H9 (cell line): Measurements from ENCODE around the gene NYAP2. TPM values are rescaled to one million over a fixed set of nuclear protein-coding genes. Genes with fewer than 3 reads are reported as not detected.

ENCODE experiments used
- DNase-seq: peaks from one replicate; pipeline ENCODE4 v3.0.0-alpha.2; 2017
- H2AFZ ChIP-seq: one replicate; pipeline ENCODE4 v1.6.1; 2013; ENCODE audit warnings: mild to moderate bottlenecking, low read length, control low read depth, moderate library complexity
- H2AK5ac ChIP-seq: 2 replicates; pipeline ENCODE4 v1.6.1; 2013; ENCODE audit warnings: low read length, control low read depth, mixed read lengths; ENCODE audit not compliant: insufficient read length
- H2BK120ac ChIP-seq: one replicate; pipeline ENCODE4 v1.6.1; 2013; ENCODE audit warnings: low read depth, mild to moderate bottlenecking, low read length, control low read depth, inconsistent platforms; ENCODE audit not compliant: poor library complexity, severe bottlenecking
- H2BK12ac ChIP-seq: 2 replicates; pipeline ENCODE4 v1.6.1; 2013; ENCODE audit warnings: low read length, control low read depth, mixed read lengths, low read depth; ENCODE audit not compliant: insufficient read length
- H2BK15ac ChIP-seq: 2 replicates; pipeline ENCODE4 v1.6.1; 2013; ENCODE audit warnings: low read depth, low read length, control low read depth
- H2BK20ac ChIP-seq: one replicate; pipeline ENCODE4 v1.6.1; 2013; ENCODE audit warnings: low read depth, mild to moderate bottlenecking, low read length, control low read depth, inconsistent platforms; ENCODE audit not compliant: poor library complexity, severe bottlenecking
- H2BK5ac ChIP-seq: 2 replicates; pipeline ENCODE4 v1.6.1; 2013; ENCODE audit warnings: low read length, control low read depth, mixed read lengths; ENCODE audit not compliant: insufficient read length
- H3K14ac ChIP-seq: 2 replicates; pipeline ENCODE4 v1.6.1; 2013; ENCODE audit warnings: low read length, control low read depth; ENCODE audit not compliant: insufficient read depth
- H3K18ac ChIP-seq: 2 replicates; pipeline ENCODE4 v1.6.1; 2013; ENCODE audit warnings: low read depth, mild to moderate bottlenecking, mixed read lengths, low read length, control low read depth; ENCODE audit not compliant: insufficient read length
- H3K23ac ChIP-seq: 2 replicates; pipeline ENCODE4 v1.6.1; 2013; ENCODE audit warnings: low read length, control low read depth, mixed read lengths, low read depth; ENCODE audit not compliant: insufficient read length
- H3K23me2 ChIP-seq: 2 replicates; pipeline ENCODE4 v1.6.1; 2013; ENCODE audit warnings: low read depth, mild to moderate bottlenecking, mixed read lengths, low read length, control low read depth; ENCODE audit not compliant: insufficient read length, poor library complexity, severe bottlenecking
- H3K27ac ChIP-seq: 2 replicates; pipeline ENCODE4 v1.5.1; 2013; ENCODE audit warnings: low read length, control low read depth, mixed read lengths, low read depth; ENCODE audit not compliant: insufficient read length
- H3K27me3 ChIP-seq: 2 replicates; pipeline ENCODE4 v1.6.1; 2013; ENCODE audit warnings: low read length, control low read depth, inconsistent platforms; ENCODE audit not compliant: insufficient read depth
- H3K4ac ChIP-seq: 2 replicates; pipeline ENCODE4 v1.6.1; 2013; ENCODE audit warnings: low read depth, mild to moderate bottlenecking, control low read depth, inconsistent platforms, low read length, moderate library complexity
- H3K4me1 ChIP-seq: 2 replicates; pipeline ENCODE4 v1.6.1; 2013; ENCODE audit warnings: low read length, control low read depth, inconsistent platforms; ENCODE audit not compliant: insufficient read depth
- H3K4me2 ChIP-seq: 2 replicates; pipeline ENCODE4 v1.6.1; 2013; ENCODE audit warnings: low read length, control low read depth, mixed read lengths; ENCODE audit not compliant: insufficient read length, insufficient read depth
- H3K56ac ChIP-seq: 2 replicates; pipeline ENCODE4 v1.6.1; 2013; ENCODE audit warnings: low read depth, mild to moderate bottlenecking, mixed read lengths, low read length, control low read depth; ENCODE audit not compliant: insufficient read length
- H3K79me1 ChIP-seq: 2 replicates; pipeline ENCODE4 v1.6.1; 2013; ENCODE audit warnings: low read depth, mild to moderate bottlenecking, moderate library complexity, low read length, control low read depth, inconsistent platforms; ENCODE audit not compliant: insufficient read depth, poor library complexity, severe bottlenecking
- H3K79me2 ChIP-seq: 2 replicates; pipeline ENCODE4 v1.6.1; 2013; ENCODE audit warnings: low read length, control low read depth, inconsistent platforms; ENCODE audit not compliant: insufficient read depth
- H3K9ac ChIP-seq: 2 replicates; pipeline ENCODE4 v1.6.1; 2013; ENCODE audit warnings: low read length, control low read depth, mixed read lengths; ENCODE audit not compliant: insufficient read length; ENCODE audit errors: extremely low read depth
- H3K9me3 ChIP-seq: one replicate; pipeline ENCODE4 v1.6.1; 2013; ENCODE audit warnings: low read depth, low read length, inconsistent platforms; ENCODE audit not compliant: control insufficient read depth
- H3T11ph ChIP-seq: one replicate; pipeline ENCODE4 v1.6.1; 2013; ENCODE audit warnings: mild to moderate bottlenecking, low read length, control low read depth, inconsistent platforms
- H4K20me1 ChIP-seq: one replicate; pipeline ENCODE4 v1.6.1; 2013; ENCODE audit not compliant: control insufficient read depth, insufficient read length, insufficient read depth
- H4K5ac ChIP-seq: 2 replicates; pipeline ENCODE4 v1.6.1; 2013; ENCODE audit warnings: low read depth, mild to moderate bottlenecking, mixed read lengths, low read length, control low read depth; ENCODE audit not compliant: insufficient read length
- H4K8ac ChIP-seq: replicated peaks from 2 replicates; pipeline ENCODE4 v1.6.1; 2013; ENCODE audit warnings: low read length, control low read depth, mixed read lengths, low read depth; ENCODE audit not compliant: insufficient read length
- H4K91ac ChIP-seq: 2 replicates; pipeline ENCODE4 v1.6.1; 2013; ENCODE audit warnings: low read depth, mild to moderate bottlenecking, moderate library complexity, mixed read lengths, low read length, control low read depth; ENCODE audit not compliant: insufficient read length
- H3K27ac Mint-ChIP-seq, 3 experiments: 2 replicates in 2 of 3; 3 replicates in 1 of 3; pipeline ENCODE4 v1.8.0; 2020 to 2021; ENCODE audit warnings: mixed read lengths in 3 of 3, mild to moderate bottlenecking in 1 of 3, moderate library complexity in 1 of 3
- H3K27me3 Mint-ChIP-seq: 2 replicates; pipeline ENCODE4 v1.8.0; 2021; ENCODE audit warnings: low read depth, mild to moderate bottlenecking, moderate library complexity, mixed read lengths
- H3K36me3 Mint-ChIP-seq, 3 experiments: 2 replicates in 2 of 3; 3 replicates in 1 of 3; pipeline ENCODE4 v1.8.0; 2020 to 2021; ENCODE audit warnings: low read depth in 3 of 3, mixed read lengths in 3 of 3; ENCODE audit not compliant: insufficient read depth in 1 of 3
- H3K4me1 Mint-ChIP-seq, 2 experiments: 2 replicates each; pipeline ENCODE4 v1.8.0; 2020; ENCODE audit warnings: mixed read lengths in 2 of 2
- H3K4me3 Mint-ChIP-seq, 2 experiments: 2 replicates in 1 of 2; 3 replicates in 1 of 2; pipeline ENCODE4 v1.8.0; 2020 to 2021; ENCODE audit warnings: mild to moderate bottlenecking in 2 of 2, mixed read lengths in 2 of 2, moderate library complexity in 1 of 2
- H3K9me3 Mint-ChIP-seq, 2 experiments: 2 replicates in 1 of 2; 3 replicates in 1 of 2; pipeline ENCODE4 v1.8.0; 2020; ENCODE audit warnings: mild to moderate bottlenecking in 2 of 2, mixed read lengths in 2 of 2, moderate library complexity in 1 of 2
- CTCF ChIP-seq: fragments of 200-600 bp; sonication (generic); conservative IDR thresholded peaks from 3 replicates; pipeline ENCODE4 v1.8.0; 2021; ENCODE audit warnings: antibody characterized with exemption, mild to moderate bottlenecking
- WGBS: extraction: QIAGEN DNeasy Blood & Tissue Kit; methylation state at CpG from one replicate; pipeline ENCODE4 v1.1.7; 2013; ENCODE audit warnings: missing lambda C conversion rate, low lambda C conversion rate, mixed read lengths; ENCODE audit not compliant: insufficient read length; ENCODE audit errors: extremely low coverage; 5-methylcytosine and 5-hydroxymethylcytosine counted together
- total RNA-seq: library from RNA; stranded (reverse); gene quantifications from 2 replicates; pipeline ENCODE4 v1.2.1, GENCODE V29; 2021

The NYAP2 gene
- total RNA-seq, 1 experiment from 2014 or later, result not detected

- Histone ChIP-seq H4K5ac (no peak overlapping the region), H3K27ac (no peak overlapping the region)
- no CpG with 5 or more reads among the region's 6 CpGs for WGBS
Observed at GRCh38 chr2:225379856-225380255, 19.7 kb upstream of the NYAP2 start.

More at GRCh38 chr2:225379856-225380255, 19.7 kb upstream of the NYAP2 start:
- Histone ChIP-seq H2BK12ac (no peak overlapping the region), H3K79me2 (no peaks in the 10 kb centered on the region), H3K23ac (no peak overlapping the region), H4K20me1 (no peaks in the 10 kb centered on the region), H3K4me2 (no peak overlapping the region), H2BK15ac (no peak overlapping the region), H3K4me1 (peaks cover 3% of the 10 kb centered on the region; the same call in 1 of the 2 replicates), H3K14ac (no peak overlapping the region), H2AK5ac (no peak overlapping the region), H3K79me1 (no peaks in the 10 kb centered on the region), H3K9ac (no peak overlapping the region), H3K18ac (no peak overlapping the region), H2BK20ac (no peak overlapping the region), H3T11ph (no peak overlapping the region), H2AFZ (no peak overlapping the region), H4K8ac (no peak overlapping the region), H3K56ac (no peak overlapping the region), H4K91ac (no peak overlapping the region), H3K4ac (no peak overlapping the region), H2BK5ac (no peak overlapping the region), H3K27me3 (no peaks in the 10 kb centered on the region), H3K23me2 (no peaks in the 10 kb centered on the region), H2BK120ac (peak overlapping the region; percentile 28), H3K9me3 (no peaks in the 10 kb centered on the region)
- Mint-ChIP-seq H3K4me3 (no peak overlapping the region), H3K27me3 (no peaks in the 10 kb centered on the region), H3K4me1 (peaks cover 20 to 22% of the 10 kb centered on the region in 2 experiments), H3K27ac (no peak overlapping the region), H3K36me3 (no peaks in the 10 kb centered on the region; a peak in 1 of 7 replicates), H3K9me3 (peaks cover 0 to 3% of the 10 kb centered on the region in 2 experiments; a peak in 2 of 5 replicates)
- no peak for TF ChIP-seq CTCF
- DNase-seq, result no peak
